Skin epidermis (tissue), 12 donors: Measurements from ENCODE around the gene ARGLU1.

Experiments used
- H3K27ac ChIP-seq, 21 experiments: fragments of 200-600 bp; sonication (generic) in 11 of 21; one replicate each; pipeline ENCODE4 v1.5.0; 2020; ENCODE audit warnings: mild to moderate bottlenecking in 3 of 21, inconsistent platforms in 2 of 21, moderate library complexity in 2 of 21
- H3K4me3 ChIP-seq, 7 experiments: fragments of 200-600 bp; sonication (generic) in 2 of 7; one replicate each; pipeline ENCODE4 v1.5.0; 2020; ENCODE audit warnings: inconsistent platforms in 2 of 7, mild to moderate bottlenecking in 2 of 7, moderate library complexity in 1 of 7

Gene ARGLU1

DNA sequence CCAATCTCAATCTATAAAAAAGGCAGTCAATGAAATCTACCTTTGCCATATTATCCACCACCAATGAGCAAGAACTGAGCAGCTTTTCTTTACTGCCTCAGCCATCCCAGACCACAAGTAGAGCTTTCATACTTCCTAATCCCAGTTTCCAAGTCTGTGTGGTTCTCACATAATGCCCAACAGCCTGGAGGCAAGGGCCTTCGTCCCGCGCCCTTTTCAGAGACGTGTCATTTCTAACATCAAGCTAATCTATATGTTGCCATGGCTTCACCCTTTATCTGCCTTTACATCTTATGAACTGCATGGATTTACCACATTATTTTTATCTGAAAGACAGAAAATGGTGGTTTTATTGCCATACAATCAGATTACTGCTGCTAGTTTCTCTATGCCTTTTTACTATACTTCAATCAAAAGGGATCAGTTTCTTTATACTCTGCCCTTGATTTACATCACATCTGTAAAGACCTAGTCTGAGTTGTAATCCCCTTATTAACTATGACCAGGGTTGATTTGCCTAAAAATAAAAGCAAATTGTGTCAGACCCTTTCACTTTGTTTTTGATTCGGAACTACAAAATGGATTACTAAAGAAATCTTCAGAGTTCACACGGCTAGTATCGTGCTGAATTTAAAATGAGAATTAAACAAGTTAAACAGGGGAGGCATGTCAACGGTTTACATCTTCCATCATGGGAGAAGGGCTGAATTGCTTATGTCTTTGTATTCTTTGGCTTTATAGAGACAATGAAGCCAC, 38.3 kb downstream of the ARGLU1 start:
- H3K27ac ChIP-seq = peak overlapping the region in 7 of 21 experiments; percentile 16 to 60 (median 48)

DNA sequence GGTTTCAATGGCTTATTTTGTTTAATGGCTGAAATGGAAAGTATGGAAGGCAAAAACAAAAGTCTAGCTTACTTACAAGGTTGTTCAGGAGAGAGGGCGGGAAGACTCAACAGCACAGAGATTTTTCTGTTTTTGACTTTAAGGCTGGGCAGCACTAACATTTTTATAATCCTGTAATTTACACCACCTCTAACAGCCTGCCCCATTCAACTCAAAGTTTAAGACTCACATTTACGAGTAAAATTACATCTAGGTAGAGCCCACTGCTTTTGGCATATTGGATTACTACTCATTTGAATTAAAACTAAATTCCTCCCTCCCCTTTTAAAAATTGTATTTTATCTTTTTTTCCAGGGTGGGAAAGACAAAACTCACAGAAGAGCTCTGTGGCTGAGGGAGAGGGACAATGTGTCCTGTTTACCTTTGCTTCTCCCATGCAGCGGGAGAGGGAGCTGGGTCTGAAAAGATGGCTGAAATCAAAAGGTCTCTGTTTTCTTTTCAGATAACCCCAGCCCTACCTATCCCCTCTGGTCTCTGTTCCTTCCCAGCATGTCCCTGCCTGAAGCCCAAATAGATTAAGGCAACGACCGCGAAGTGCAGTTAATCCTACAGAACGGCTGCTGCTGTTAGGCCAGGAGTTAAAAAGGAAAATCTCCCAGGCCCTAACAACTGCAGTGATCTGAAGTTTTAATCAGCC, 39.1 kb downstream of the ARGLU1 start:
- Histone ChIP-seq H3K27ac (peak overlapping the region in 5 of 21 experiments; percentile 14 to 60 (median 46)), H3K4me3 (no peak overlapping the region)

More for the DNA sequence above, 38.3 kb downstream of the ARGLU1 start:
- H3K4me3 ChIP-seq = peak overlapping the region in 1 of 7 experiments; percentile 82

DNA sequence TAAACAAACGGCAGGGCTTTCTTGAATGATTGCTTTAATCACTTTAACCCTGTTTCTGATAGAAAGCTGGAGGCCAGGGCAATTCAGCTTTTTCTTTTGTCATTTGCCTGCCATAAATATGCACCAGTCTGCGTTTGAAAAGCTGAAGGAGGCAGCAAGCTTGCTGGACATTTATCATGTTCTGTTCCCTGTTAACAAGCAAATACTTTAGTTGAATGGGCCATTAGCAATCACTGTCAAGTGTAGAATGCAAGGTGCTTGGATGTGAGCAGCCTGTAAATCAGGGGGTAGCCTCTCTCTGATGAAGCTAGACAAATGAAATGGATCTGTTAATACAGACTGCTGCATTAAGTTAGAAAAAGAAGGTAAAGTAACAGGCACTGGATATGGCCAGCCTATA, 40.1 kb downstream of the ARGLU1 start:
- Histone ChIP-seq H3K27ac (no peak overlapping the region), H3K4me3 (no peak overlapping the region)

DNA sequence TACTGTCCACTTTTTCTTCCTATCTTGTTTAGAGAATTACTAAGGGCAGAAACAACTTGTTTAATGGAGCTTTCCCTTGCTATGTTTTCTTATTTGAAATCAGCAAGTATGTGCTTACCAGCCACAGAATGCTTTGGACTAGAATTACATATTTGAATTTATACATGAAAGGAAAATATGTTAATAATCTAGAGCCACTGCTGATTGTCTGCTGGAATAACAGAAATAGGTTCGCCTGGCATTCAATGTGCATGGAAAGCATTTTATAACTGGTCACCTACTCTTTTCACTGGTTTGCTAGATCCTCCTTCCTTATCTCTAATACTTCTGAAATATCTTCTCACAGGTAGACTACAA, 40.5 kb downstream of the ARGLU1 start:
- Histone ChIP-seq H3K27ac (no peak overlapping the region), H3K4me3 (no peak overlapping the region)

- Histone ChIP-seq H3K4me3 (no peak overlapping the region), H3K27ac (no peak overlapping the region)
Measured at GRCh38 chr13:106526738-106527444, 41.0 kb downstream of the ARGLU1 start.

GRCh38 chr13:106525865-106526264, 42.1 kb downstream of the ARGLU1 start:
- peak overlapping the region in 4 of 21 experiments; percentile 0 to 51 (median 6) for H3K27ac ChIP-seq
- no peak overlapping the region for H3K4me3 ChIP-seq

DNA sequence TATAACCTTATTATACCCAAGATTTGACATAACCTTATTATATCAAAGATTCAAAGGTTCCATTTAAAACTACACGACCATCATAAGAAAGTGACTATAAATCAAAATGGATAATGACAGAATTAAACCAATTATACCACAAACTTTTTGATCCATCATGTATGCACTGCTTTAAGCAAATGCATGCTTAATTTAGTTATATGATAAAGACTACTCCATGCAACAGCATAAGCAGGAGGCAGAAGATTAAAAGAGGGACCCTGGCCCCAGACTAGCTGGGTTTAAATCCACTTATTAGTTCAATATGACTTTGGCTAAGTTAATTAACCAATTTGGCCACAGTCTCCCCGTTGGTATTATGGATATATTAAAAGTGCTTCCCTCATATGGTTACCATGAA, 43.8 kb downstream of the ARGLU1 start:
- Histone ChIP-seq H3K27ac (no peak overlapping the region), H3K4me3 (no peak overlapping the region)

- H3K27ac ChIP-seq = peak overlapping the region in 12 of 21 experiments; percentile 14 to 69 (median 50)
- H3K4me3 ChIP-seq = no peak overlapping the region
Measured at GRCh38 chr13:106523576-106523975, 44.4 kb downstream of the ARGLU1 start.

GRCh38 chr13:106522898-106523525, 44.9 kb downstream of the ARGLU1 start:
- H3K27ac ChIP-seq = peak overlapping the region in 16 of 21 experiments; percentile 5 to 69 (median 46)
- H3K4me3 ChIP-seq = no peak overlapping the region

DNA sequence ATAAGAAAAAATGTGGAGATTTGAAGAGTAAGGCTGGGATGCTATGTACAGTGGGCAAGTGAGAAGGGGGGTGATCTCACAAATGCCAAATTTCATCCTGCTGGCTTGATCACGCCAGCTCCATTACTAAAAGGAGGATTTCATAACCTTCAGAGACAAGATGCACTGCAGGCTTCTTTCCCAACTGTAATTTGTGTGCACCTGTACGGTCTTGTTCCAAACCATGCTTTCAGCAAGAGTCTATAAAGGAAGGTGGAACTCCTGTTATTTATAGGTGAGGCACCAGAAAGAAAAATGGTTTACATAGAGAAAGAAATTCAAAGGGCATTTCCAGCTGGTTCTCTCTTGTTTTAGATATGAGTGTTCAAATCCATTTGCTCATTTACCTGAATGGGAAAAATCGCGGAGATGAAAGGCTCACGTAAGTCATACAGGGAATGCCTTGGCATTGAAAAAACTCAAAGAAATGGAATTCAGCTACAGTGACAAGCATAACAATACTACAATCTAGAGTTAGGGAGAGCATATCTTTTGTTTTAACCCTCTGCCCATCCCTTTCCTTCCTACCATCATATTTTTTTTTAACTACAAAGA, 45.7 kb downstream of the ARGLU1 start:
- H3K27ac ChIP-seq = peak overlapping the region in 16 of 21 experiments; percentile 5 to 69 (median 46)
- no peak overlapping the region for H3K4me3 ChIP-seq

- Histone ChIP-seq H3K27ac (peak overlapping the region in 4 of 21 experiments; percentile 5 to 37 (median 16)), H3K4me3 (no peak overlapping the region)
Measured at GRCh38 chr13:106521095-106521799, 46.7 kb downstream of the ARGLU1 start.

GRCh38 chr13:106520251-106521054, 47.5 kb downstream of the ARGLU1 start:
- H3K27ac ChIP-seq = peak overlapping the region in 4 of 21 experiments; percentile 5 to 37 (median 20)
- H3K4me3 ChIP-seq = no peak overlapping the region

DNA sequence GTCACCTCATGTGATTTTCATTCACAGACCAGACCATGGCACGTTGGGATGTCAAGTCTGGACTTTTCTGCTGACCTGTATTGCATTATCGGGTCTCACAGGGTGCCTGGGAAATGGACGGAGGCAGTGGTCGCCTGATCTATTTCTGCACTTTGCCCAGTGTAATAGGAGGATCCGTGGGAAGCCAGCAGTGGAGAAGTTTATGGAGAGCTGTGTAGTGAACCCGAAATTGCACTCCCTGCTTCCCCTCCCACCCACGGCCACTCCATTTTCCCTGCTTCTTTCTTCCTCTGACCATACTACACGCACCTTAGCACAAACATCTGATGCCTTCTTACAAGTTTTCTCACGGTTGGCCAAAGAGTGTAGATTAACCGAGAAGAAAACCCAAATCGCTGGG, 49.4 kb downstream of the ARGLU1 start:
- peak overlapping the region in 1 of 21 experiments; percentile 10 for H3K27ac ChIP-seq
- H3K4me3 ChIP-seq = no peak overlapping the region

DNA sequence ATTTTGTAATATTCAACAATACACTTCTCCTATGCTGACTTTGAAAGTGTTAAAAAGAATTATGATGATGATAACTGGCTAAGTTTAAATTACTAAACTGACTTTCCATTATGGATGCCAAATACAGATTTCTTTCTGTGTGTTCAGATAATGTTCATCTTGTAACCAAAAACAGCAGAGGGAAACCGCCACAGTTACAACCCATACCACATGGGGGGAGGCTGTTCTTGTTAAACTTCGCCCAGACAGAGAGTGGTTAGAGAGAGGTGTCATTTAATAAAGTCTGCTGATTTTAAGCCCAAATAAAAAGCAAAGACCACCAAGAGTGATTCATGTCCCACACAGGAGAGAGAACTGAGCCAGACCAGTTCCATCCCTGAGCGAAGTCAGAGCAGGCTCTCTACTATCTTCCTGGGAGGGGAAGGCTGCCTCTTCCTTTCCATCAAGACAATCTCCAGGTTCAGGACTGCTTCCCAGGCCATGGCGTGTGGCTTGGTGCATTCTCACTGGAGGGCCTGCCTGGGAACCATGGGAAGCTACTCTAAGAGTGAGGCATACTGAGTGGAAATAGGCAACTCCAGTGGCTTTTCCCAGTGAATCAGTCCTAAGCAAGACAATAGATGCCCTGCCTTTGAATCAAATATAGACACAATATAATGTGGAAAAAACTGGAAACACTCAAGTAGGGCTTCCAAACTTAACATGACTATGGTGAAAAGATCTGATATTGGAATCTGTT, 50.7 kb downstream of the ARGLU1 start:
- no peak overlapping the region for H3K27ac ChIP-seq
- no peak overlapping the region for H3K4me3 ChIP-seq

DNA sequence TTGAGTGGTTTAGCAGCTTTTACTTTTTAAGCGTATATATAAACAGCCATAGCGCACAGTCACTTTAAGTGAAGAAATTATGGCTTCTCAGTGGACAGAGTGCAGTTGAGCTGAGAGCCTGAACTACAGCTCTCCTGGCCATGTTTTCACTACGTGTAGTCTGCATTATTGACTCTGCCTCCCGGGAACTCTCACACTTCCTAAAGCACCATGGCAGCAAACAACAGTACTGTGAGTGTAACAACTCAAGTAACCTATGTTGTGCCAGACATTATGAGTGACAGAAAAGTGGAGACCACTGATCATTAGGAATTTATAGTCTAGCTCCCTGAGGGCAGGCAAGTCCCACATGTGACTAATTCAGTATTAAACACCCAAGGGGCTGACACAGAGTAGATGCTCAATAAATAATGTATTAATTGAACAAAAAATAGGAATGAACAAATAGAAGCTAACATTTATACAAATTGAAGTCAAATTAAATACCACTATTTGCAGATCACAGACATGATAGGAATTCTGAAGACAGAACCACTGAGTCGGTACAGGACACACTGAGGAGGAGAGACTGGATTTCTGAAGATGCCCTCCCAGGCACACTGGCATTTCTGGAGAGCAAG, 52.2 kb downstream of the ARGLU1 start:
- H3K27ac ChIP-seq = no peak overlapping the region
- no peak overlapping the region for H3K4me3 ChIP-seq

GRCh38 chr13:106514928-106515634, 52.9 kb downstream of the ARGLU1 start:
- no peak overlapping the region for H3K27ac ChIP-seq
- no peak overlapping the region for H3K4me3 ChIP-seq
